Mesendoderm (in vitro differentiated cells): ENCODE results near the gene HIBADH.
A peak's percentile ranks its signal among the peaks of the same experiment; 100 is the strongest.
"Not testable (repeated sequence)": the region's sequence is repeated elsewhere in the genome, so short reads cannot be mapped to it uniquely, and the experiment has no call there.

Source experiments
- DNase-seq: peaks from one replicate; pipeline ENCODE4 v3.0.0; 2013
- H2AK5ac ChIP-seq: 2 replicates; pipeline ENCODE4 v1.6.1; 2013; ENCODE audit warnings: low read length, inconsistent platforms
- H2BK120ac ChIP-seq: 2 replicates; pipeline ENCODE4 v1.6.1; 2013; ENCODE audit warnings: low read depth, mild to moderate bottlenecking, low read length, moderate library complexity, mixed read lengths
- H2BK15ac ChIP-seq: replicated peaks from 2 replicates; pipeline ENCODE4 v1.6.1; 2013; ENCODE audit warnings: low read depth, mild to moderate bottlenecking, moderate library complexity
- H2BK5ac ChIP-seq: 2 replicates; pipeline ENCODE4 v1.6.1; 2013; ENCODE audit warnings: low read length, inconsistent platforms
- H3K18ac ChIP-seq: 2 replicates; pipeline ENCODE4 v1.6.1; 2013; ENCODE audit warnings: mild to moderate bottlenecking, low read length, mixed read lengths
- H3K23ac ChIP-seq: one replicate; pipeline ENCODE4 v1.6.1; 2013; ENCODE audit warnings: low read length
- H3K27ac ChIP-seq: 2 replicates; pipeline ENCODE4 v1.5.1; 2013; ENCODE audit warnings: low read depth, mild to moderate bottlenecking, inconsistent platforms, low read length, moderate library complexity
- H3K27me3 ChIP-seq: 2 replicates; pipeline ENCODE4 v1.6.1; 2013; ENCODE audit warnings: low read length, control low read depth, mild to moderate bottlenecking, inconsistent platforms; ENCODE audit not compliant: insufficient read depth, poor library complexity
- H3K36me3 ChIP-seq: 2 replicates; pipeline ENCODE4 v1.6.1; 2013; ENCODE audit warnings: low read length, inconsistent platforms; ENCODE audit not compliant: control insufficient read depth, insufficient read depth
- H3K4ac ChIP-seq: one replicate; pipeline ENCODE4 v1.6.1; 2013; ENCODE audit warnings: low read depth, mild to moderate bottlenecking, low read length, moderate library complexity
- H3K4me1 ChIP-seq: 2 replicates; pipeline ENCODE4 v1.6.1; 2013; ENCODE audit warnings: low read depth, low read length, inconsistent platforms; ENCODE audit not compliant: control insufficient read depth
- H3K4me2 ChIP-seq: 2 replicates; pipeline ENCODE4 v1.6.1; 2013; ENCODE audit warnings: low read length
- H3K4me3 ChIP-seq: 2 replicates; pipeline ENCODE4 v1.5.1; 2013; ENCODE audit warnings: mild to moderate bottlenecking, low read length
- H3K56ac ChIP-seq: one replicate; pipeline ENCODE4 v1.6.1; 2013; ENCODE audit warnings: low read length
- H3K79me1 ChIP-seq: 2 replicates; pipeline ENCODE4 v1.6.1; 2013; ENCODE audit warnings: low read length, inconsistent platforms
- H3K79me2 ChIP-seq: 2 replicates; pipeline ENCODE4 v1.6.1; 2013; ENCODE audit warnings: mild to moderate bottlenecking, low read length; ENCODE audit not compliant: control insufficient read depth, insufficient read depth
- H3K9ac ChIP-seq: 2 replicates; pipeline ENCODE4 v1.6.1; 2013; ENCODE audit warnings: low read length, inconsistent platforms
- H4K5ac ChIP-seq: one replicate; pipeline ENCODE4 v1.6.1; 2013; ENCODE audit warnings: low read length
- H4K8ac ChIP-seq: one replicate; pipeline ENCODE4 v1.6.1; 2013; ENCODE audit warnings: low read depth, mild to moderate bottlenecking, control low read depth, low read length, moderate library complexity
- WGBS: extraction: QIAGEN DNeasy Blood & Tissue Kit; methylation state at CpG from one replicate; pipeline ENCODE4 v1.1.7; 2013; ENCODE audit warnings: low lambda C conversion rate, missing lambda C conversion rate; ENCODE audit not compliant: insufficient coverage; ENCODE audit errors: extremely low coverage; 5-methylcytosine and 5-hydroxymethylcytosine counted together

Gene HIBADH

DNA sequence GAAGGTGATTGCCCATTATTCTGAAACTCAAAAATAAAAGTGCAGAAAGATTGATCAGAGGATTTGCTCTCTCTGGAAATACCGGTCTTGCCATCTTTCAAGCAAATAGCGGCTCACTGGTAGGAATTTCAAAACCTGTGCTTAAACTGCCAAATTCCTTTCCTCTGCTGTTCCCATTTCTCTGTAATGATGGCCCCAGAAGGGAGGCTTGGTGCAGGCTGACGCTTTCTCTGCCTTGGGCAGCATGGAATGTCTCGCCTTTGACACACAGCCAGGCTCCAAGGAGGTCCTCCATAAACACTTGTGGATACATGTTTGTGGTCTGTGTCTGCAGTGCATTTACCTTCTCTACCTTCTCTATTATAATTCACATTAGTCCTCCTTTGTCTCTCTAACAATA, 146.8 kb downstream of the HIBADH start:
- no peak overlapping the region for H4K5ac ChIP-seq
- no peaks in the 10 kb centered on the region for H3K36me3 ChIP-seq
- no peak overlapping the region for H3K18ac ChIP-seq
- DNase-seq: peak; percentile 92
- peak overlapping the region; percentile 17 for H3K56ac ChIP-seq
- H3K9ac ChIP-seq: no peak overlapping the region
- H3K27ac ChIP-seq: peak overlapping the region; percentile 58
- H3K23ac ChIP-seq: no peak overlapping the region
- H3K4ac ChIP-seq: no peak overlapping the region
- H2AK5ac ChIP-seq: no peak overlapping the region
- no peak overlapping the region for H2BK120ac ChIP-seq
- no peaks in the 10 kb centered on the region for H3K79me1 ChIP-seq
- no peak overlapping the region for H3K4me2 ChIP-seq
- no peak overlapping the region for H4K8ac ChIP-seq
- no peaks in the 10 kb centered on the region for H3K79me2 ChIP-seq
- H2BK15ac ChIP-seq: no peak overlapping the region
- H3K27me3 ChIP-seq: no peaks in the 10 kb centered on the region
- WGBS: no CpG with 5 or more reads among the region's 4 CpGs
- H2BK5ac ChIP-seq: no peak overlapping the region
- H3K4me3 ChIP-seq: no peak overlapping the region
- H3K4me1 ChIP-seq: peaks cover 12% of the 10 kb centered on the region

DNA sequence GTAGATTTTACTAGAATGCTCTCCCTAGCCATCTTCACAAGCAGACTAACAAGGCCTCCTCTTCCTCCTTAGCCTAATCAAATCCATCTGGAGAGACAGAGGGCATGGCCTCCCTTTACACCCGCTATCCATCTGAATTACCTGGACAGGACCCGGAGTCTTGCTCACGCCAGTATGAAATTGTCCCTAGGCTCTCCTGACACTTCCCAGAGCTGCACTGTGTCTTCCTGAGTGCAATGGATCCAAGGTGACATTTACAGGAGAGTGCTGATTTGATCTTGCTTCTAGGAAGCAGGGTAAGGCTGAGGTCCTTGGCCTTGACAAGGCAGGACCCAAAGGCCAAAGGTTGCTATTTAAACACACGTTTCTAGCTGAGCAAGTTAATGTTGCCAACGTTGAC, 147.8 kb downstream of the HIBADH start:
- no peaks in the 10 kb centered on the region for H3K27me3 ChIP-seq
- H3K56ac ChIP-seq: peak overlapping the region; percentile 18
- H3K79me1 ChIP-seq: no peaks in the 10 kb centered on the region
- peak overlapping the region; percentile 7 for H2BK5ac ChIP-seq
- H2BK15ac ChIP-seq: no peak overlapping the region
- no peak overlapping the region for H4K8ac ChIP-seq
- no peak overlapping the region for H3K4me2 ChIP-seq
- H2AK5ac ChIP-seq: peak overlapping the region; percentile 20
- no peak overlapping the region for H4K5ac ChIP-seq
- H3K4me1 ChIP-seq: peaks cover 12% of the 10 kb centered on the region
- no peaks in the 10 kb centered on the region for H3K36me3 ChIP-seq
- H3K4me3 ChIP-seq: no peak overlapping the region
- no peak overlapping the region for H3K4ac ChIP-seq
- DNase-seq: no peak
- no peak overlapping the region for H3K27ac ChIP-seq
- WGBS: no CpG with 5 or more reads among the region's 5 CpGs
- peak overlapping the region; percentile 70 for H3K23ac ChIP-seq
- H3K79me2 ChIP-seq: no peaks in the 10 kb centered on the region
- no peak overlapping the region for H2BK120ac ChIP-seq
- no peak overlapping the region for H3K18ac ChIP-seq
- no peak overlapping the region for H3K9ac ChIP-seq

DNA sequence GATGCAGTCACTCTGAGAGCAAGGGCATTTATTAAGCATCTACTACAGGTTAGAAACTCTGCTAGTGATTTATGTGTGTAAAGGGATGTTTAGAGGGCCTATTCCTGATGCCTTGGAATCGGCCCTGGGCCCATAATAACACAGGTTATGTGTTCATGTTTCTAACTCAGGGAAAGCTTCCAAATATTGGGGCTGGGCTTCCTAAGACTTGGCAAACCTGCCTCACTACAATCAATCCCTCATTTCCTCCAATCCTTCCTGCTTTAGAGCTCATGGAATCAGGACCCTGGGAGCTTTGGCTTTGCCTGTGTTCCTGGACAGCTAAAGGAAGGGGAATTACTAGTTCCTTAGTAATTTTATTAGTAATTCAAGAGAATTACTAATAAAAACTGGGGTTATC, 148.8 kb downstream of the HIBADH start:
- Histone ChIP-seq H3K4ac (no peak overlapping the region), H3K79me1 (no peaks in the 10 kb centered on the region), H2BK15ac (no peak overlapping the region), H4K8ac (no peak overlapping the region), H3K18ac (no peak overlapping the region), H4K5ac (no peak overlapping the region), H2AK5ac (no peak overlapping the region), H3K56ac (no peak overlapping the region), H3K9ac (no peak overlapping the region), H3K4me2 (no peak overlapping the region), H3K27ac (no peak overlapping the region), H3K79me2 (no peaks in the 10 kb centered on the region), H3K27me3 (no peaks in the 10 kb centered on the region), H2BK120ac (no peak overlapping the region), H3K23ac (no peak overlapping the region), H2BK5ac (no peak overlapping the region), H3K4me3 (no peak overlapping the region), H3K4me1 (peaks cover 12% of the 10 kb centered on the region), H3K36me3 (no peaks in the 10 kb centered on the region)
- no peak for DNase-seq
- no CpG with 5 or more reads among the region's 1 CpG for WGBS

DNA sequence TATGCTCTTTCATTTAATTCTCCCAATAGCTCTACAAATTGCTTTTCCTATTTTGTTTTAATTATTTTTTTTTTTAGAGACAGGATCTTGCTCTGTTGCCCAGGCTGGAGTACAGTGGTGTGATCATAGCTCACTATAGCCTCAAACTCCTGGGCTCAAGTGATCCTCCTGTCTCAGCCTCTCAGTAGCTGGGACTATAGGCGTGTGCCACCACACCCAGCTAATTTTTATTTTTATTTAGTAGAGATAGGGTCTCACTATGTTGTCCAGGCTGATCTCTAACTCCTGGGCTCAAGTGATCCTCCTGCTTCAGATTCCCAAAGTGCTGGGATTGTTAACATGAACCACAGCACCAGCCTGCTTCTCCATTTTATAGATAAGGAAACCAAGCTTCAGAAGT, 151.3 kb downstream of the HIBADH start:
- H3K56ac ChIP-seq, H3K18ac ChIP-seq, H3K27ac ChIP-seq, DNase-seq, H3K4me1 ChIP-seq, H2BK120ac ChIP-seq, H4K5ac ChIP-seq, H2AK5ac ChIP-seq, H3K23ac ChIP-seq, H2BK5ac ChIP-seq, H3K79me2 ChIP-seq, H3K9ac ChIP-seq, H3K27me3 ChIP-seq, H3K4me3 ChIP-seq, H4K8ac ChIP-seq, H3K4me2 ChIP-seq, H3K79me1 ChIP-seq, H3K4ac ChIP-seq, H2BK15ac ChIP-seq, H3K36me3 ChIP-seq: not testable (repeated sequence)
- no CpG with 5 or more reads among the region's 1 CpG for WGBS

DNA sequence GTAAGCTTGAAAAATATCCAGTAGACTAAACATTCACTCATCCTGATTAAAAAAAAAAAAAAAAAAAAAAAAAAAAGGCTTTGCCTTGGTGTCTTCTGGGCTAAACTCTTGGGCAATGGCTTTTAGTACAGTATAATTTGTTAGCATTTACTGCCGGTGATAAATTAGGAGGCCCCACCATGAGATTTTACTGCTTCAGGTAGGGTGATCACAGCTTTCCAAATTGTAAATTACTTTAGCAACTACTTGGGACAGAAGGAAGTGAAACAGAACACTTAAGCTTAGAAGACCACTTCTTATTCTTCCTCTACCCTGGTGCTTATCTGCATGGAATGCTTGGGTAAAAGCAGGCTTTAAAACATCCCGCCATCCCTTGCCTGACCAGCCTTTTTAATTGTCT, 152.1 kb downstream of the HIBADH start:
- H2AK5ac ChIP-seq: no peak overlapping the region
- H3K27me3 ChIP-seq: no peaks in the 10 kb centered on the region

DNA sequence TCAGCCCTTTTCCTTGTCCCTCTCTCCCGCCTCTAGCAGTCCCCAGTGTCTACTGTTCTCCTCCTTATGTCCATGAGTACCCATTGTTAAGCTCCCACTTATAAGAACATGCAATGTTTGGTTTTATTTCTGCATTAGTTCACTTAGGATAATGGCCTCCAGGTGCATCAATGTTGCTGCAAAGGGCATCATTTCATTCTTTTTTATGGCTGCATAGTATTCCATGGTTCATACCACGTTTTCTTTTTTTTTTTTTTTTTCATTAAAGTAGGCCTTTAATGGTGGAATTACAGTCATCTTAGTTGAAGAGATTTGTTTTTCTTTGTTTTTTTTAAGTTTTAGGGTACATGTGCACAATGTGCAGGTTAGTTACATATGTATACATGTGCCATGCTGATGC, 160.8 kb downstream of the HIBADH start:
- H2BK120ac ChIP-seq, H3K56ac ChIP-seq, H3K4ac ChIP-seq, H3K36me3 ChIP-seq, H4K5ac ChIP-seq, H2BK5ac ChIP-seq, H3K79me1 ChIP-seq, H3K4me2 ChIP-seq, H2AK5ac ChIP-seq, H3K4me3 ChIP-seq, H2BK15ac ChIP-seq, H3K18ac ChIP-seq, H4K8ac ChIP-seq, H3K79me2 ChIP-seq, H3K4me1 ChIP-seq, H3K23ac ChIP-seq, H3K9ac ChIP-seq, DNase-seq, H3K27ac ChIP-seq, H3K27me3 ChIP-seq: not testable (repeated sequence)
- no CpG with 5 or more reads among the region's 2 CpGs for WGBS

More for the DNA sequence above, 152.1 kb downstream of the HIBADH start:
- H4K8ac ChIP-seq: no peak overlapping the region
- no peak overlapping the region for H3K4ac ChIP-seq
- no peak overlapping the region for H3K56ac ChIP-seq
- H2BK15ac ChIP-seq: no peak overlapping the region
- no peak overlapping the region for H2BK5ac ChIP-seq
- H2BK120ac ChIP-seq: no peak overlapping the region
- no peak overlapping the region for H3K4me2 ChIP-seq
- no peak overlapping the region for H3K9ac ChIP-seq
- H3K4me1 ChIP-seq: no peaks in the 10 kb centered on the region
- no peak overlapping the region for H3K23ac ChIP-seq
- H3K18ac ChIP-seq: no peak overlapping the region
- no peaks in the 10 kb centered on the region for H3K79me1 ChIP-seq
- DNase-seq: peak; percentile 81
- H3K36me3 ChIP-seq: no peaks in the 10 kb centered on the region
- H3K27ac ChIP-seq: no peak overlapping the region
- no CpG with 5 or more reads among the region's 2 CpGs for WGBS
- no peak overlapping the region for H4K5ac ChIP-seq
- H3K79me2 ChIP-seq: no peaks in the 10 kb centered on the region
- H3K4me3 ChIP-seq: no peak overlapping the region
